Left cardiac atrium (tissue), 4 donors: ENCODE measurements around the gene PTGR3. TPM values are rescaled to one million over a fixed set of nuclear protein-coding genes. Genes with fewer than 3 reads are reported as not detected.

Source experiments
- ATAC-seq, 2 donors: fragments of 200-7000 bp; cut with Tn5 transposase; one replicate each; pipeline ENCODE4 v1.9.1; 2020; ENCODE audit warnings: mild to moderate bottlenecking in 2 of 2, moderate library complexity in 2 of 2
- DNase-seq: peaks from one replicate; pipeline ENCODE4 v3.0.0-alpha.2; 2020
- intact Hi-C, 2 donors: fragments of 100-400 bp; cut with DNase I; formaldehyde crosslinking; loops; one replicate each; pipeline versions ENCODE4 v1.14.1 to v1.15.1; 2022 to 2023
- total RNA-seq, 2 donors: library from RNA; stranded (reverse); fragmentation: NEBNext Ultra II Directional; extraction: Animal tissue kit (Norgen Biotek cat#: 25700); gene quantifications; one replicate each; pipeline ENCODE4 v1.2.1, GENCODE V29; 2021
- donor health status: DM: no; HTN: yes; CAD: no.
- donor health status: DM: no; HTN: yes; CAD: no; lungs with severe emphysema.
- donor health status: DM: yes; HTN: yes; CAD: no.
- donor health status: Dilated cardiomyopathy.

The PTGR3 gene
- total RNA-seq, 2 donors from 2014 or later, result 33.8 to 51.1 TPM

- intact Hi-C loops, result no loop called here
- no peak for ATAC-seq
Observed at GRCh38 chr18:75218065-75218923, 9.4 kb upstream of the PTGR3 start.

GRCh38 chr18:75216911-75217689, 8.2 kb upstream of the PTGR3 start:
- peak in 1 of 2 donors; percentile 27 for ATAC-seq
- DNase-seq, result no peak
- intact Hi-C loops, result no loop called here

More at GRCh38 chr18:75218065-75218923, 9.4 kb upstream of the PTGR3 start:
- DNase-seq, result no peak

GRCh38 chr18:75216212-75216910, 7.4 kb upstream of the PTGR3 start:
- DNase-seq (no peak), ATAC-seq (no peak)
- intact Hi-C loops, result no loop called here

- no peak for ATAC-seq
- no peak for DNase-seq
- intact Hi-C loops, result no loop called here
Observed at GRCh38 chr18:75215663-75216062, 6.7 kb upstream of the PTGR3 start.

- ATAC-seq (no peak), DNase-seq (no peak)
- intact Hi-C loops, result loop anchor here in 1 of 2 donors (5.0 kb wide), 1 partner anchor 37 kb away; no protein-coding TSS in a partner anchor
Observed at GRCh38 chr18:75214766-75215510, 6.0 kb upstream of the PTGR3 start.

GRCh38 chr18:75214332-75214690, 5.4 kb upstream of the PTGR3 start:
- intact Hi-C loops, result loop anchor here in 1 of 2 donors (5.0 kb wide), 1 partner anchor 38 kb away; no protein-coding TSS in a partner anchor

GRCh38 chr18:75213611-75214331, 4.8 kb upstream of the PTGR3 start:
- no peak for ATAC-seq

More at GRCh38 chr18:75214332-75214690, 5.4 kb upstream of the PTGR3 start:
- DNase-seq (no peak), ATAC-seq (no peak)

GRCh38 chr18:75212751-75213090, 3.8 kb upstream of the PTGR3 start:
- intact Hi-C loops, result loop anchor here in 1 of 2 donors (5.0 kb wide), 1 partner anchor 40 kb away; no protein-coding TSS in a partner anchor
- no peak for ATAC-seq
- no peak for DNase-seq

More at GRCh38 chr18:75213611-75214331, 4.8 kb upstream of the PTGR3 start:
- intact Hi-C loops, result loop anchor here in 1 of 2 donors (5.0 kb wide), 1 partner anchor 39 kb away; no protein-coding TSS in a partner anchor
- no peak for DNase-seq

GRCh38 chr18:75211953-75212750, 3.2 kb upstream of the PTGR3 start:
- ATAC-seq (no peak), DNase-seq (peak; percentile 51)
- intact Hi-C loops, result loop anchor here in 1 of 2 donors (5.0 kb wide), 1 partner anchor 40 kb away; no protein-coding TSS in a partner anchor

GRCh38 chr18:75211626-75211952, 2.6 kb upstream of the PTGR3 start:
- intact Hi-C loops, result loop anchor here in 1 of 2 donors (5.0 kb wide), 1 partner anchor 41 kb away; no protein-coding TSS in a partner anchor
- DNase-seq, result no peak
- ATAC-seq, result no peak

- intact Hi-C loops, result loop anchor here in 1 of 2 donors (5.0 kb wide), 1 partner anchor 41 kb away; no protein-coding TSS in a partner anchor
- DNase-seq, result no peak
Observed at GRCh38 chr18:75211002-75211621, 2.2 kb upstream of the PTGR3 start.

GRCh38 chr18:75210274-75211001, 1.5 kb upstream of the PTGR3 start, which contains the start of gene TSHZ1:
TSHZ1 (plus strand) TSS chr18:75210797; CDS start chr18:75211877, 1,080 bp downstream.
- intact Hi-C loops, result loop anchor here in 1 of 2 donors (5.0 kb wide), 1 partner anchor 42 kb away; no protein-coding TSS in a partner anchor
- DNase-seq, result no peak
- peak; percentile 39 to 59 for ATAC-seq

More at GRCh38 chr18:75211002-75211621, 2.2 kb upstream of the PTGR3 start:
- no peak for ATAC-seq

- no peak for ATAC-seq
- intact Hi-C loops, result loop anchor here in 1 of 2 donors (5.0 to 10.0 kb wide), 2 partner anchors 42 to 265 kb away; no protein-coding TSS in a partner anchor
- DNase-seq, result no peak
Observed at GRCh38 chr18:75209951-75210258, 966 bp upstream of the PTGR3 start.

GRCh38 chr18:75208836-75209128, 157 bp downstream of the PTGR3 start:
- ATAC-seq, result no peak
- no peak for DNase-seq
- intact Hi-C loops, result loop anchor here in 1 of 2 donors (10.0 kb wide), 1 partner anchor 266 kb away; no protein-coding TSS in a partner anchor

GRCh38 chr18:75208155-75208835, 644 bp downstream of the PTGR3 start:
- ATAC-seq (peak; percentile 16 to 20), DNase-seq (peak; percentile 60)
- intact Hi-C loops, result loop anchor here in 1 of 2 donors (10.0 kb wide), 1 partner anchor 267 kb away; no protein-coding TSS in a partner anchor
